Peyer's patch (tissue), 4 donors: ENCODE results near the gene TRIM77. TPM values are rescaled to one million over a fixed set of nuclear protein-coding genes. Genes with fewer than 3 reads are reported as not detected.
"Not testable (repeated sequence)": the region's sequence is repeated elsewhere in the genome, so short reads cannot be mapped to it uniquely, and the experiment has no call there.

Experiments
- DNase-seq, 3 donors: peaks; one replicate each; pipeline ENCODE4 v3.0.0-alpha.2; 2017 to 2019
- H3K27ac ChIP-seq, 4 donors: fragments of 200-600 bp; sonication (generic); one replicate each; pipeline ENCODE4 v1.5.1; 2016 to 2019
- H3K27me3 ChIP-seq, 2 donors: fragments of 200-600 bp; sonication (generic); one replicate each; pipeline ENCODE4 v1.5.1; 2019
- H3K36me3 ChIP-seq, 3 donors: fragments of 200-600 bp; sonication (generic); one replicate each; pipeline ENCODE4 v1.5.1; 2016 to 2019
- H3K4me1 ChIP-seq, 4 donors: fragments of 200-600 bp; sonication (generic); one replicate each; pipeline ENCODE4 v1.5.1; 2016 to 2019
- H3K4me3 ChIP-seq, 4 donors: fragments of 200-600 bp; sonication (generic); 1 replicate in 3 of 4; 2 replicates in 1 of 4; pipeline ENCODE4 v1.5.1; 2016 to 2019; ENCODE audit warnings: mild to moderate bottlenecking in 1 of 4
- H3K9me3 ChIP-seq, 4 donors: fragments of 200-600 bp; sonication (generic); one replicate each; pipeline ENCODE4 v1.5.1; 2016 to 2019; ENCODE audit warnings: mild to moderate bottlenecking in 1 of 4
- POLR2A ChIP-seq, 2 donors: fragments of 450-650 bp; IDR thresholded peaks; one replicate each; pipeline ENCODE4 v1.5.1; 2017; ENCODE audit warnings: antibody characterized with exemption in 2 of 2, mild to moderate bottlenecking in 2 of 2, moderate library complexity in 2 of 2
- total RNA-seq, 4 donors: library from RNA; depleted of rRNA; stranded (reverse); fragments of >200 nt; gene quantifications; one replicate each; pipeline ENCODE4 v1.1.0, GENCODE V29; 2016
- TF ChIP-seq, protein P1 (sequence below), 6 experiments: fragments of 450-650 bp in 4 of 6; fragments of 200-600 bp in 2 of 6; sonication (generic) in 1 of 6; IDR thresholded peaks; one replicate each; pipeline ENCODE4 v1.5.1; 2017 to 2019; ENCODE audit warnings: antibody characterized with exemption in 6 of 6, mild to moderate bottlenecking in 3 of 6, moderate library complexity in 1 of 6

TRIM77 gene
- not detected for total RNA-seq

DNA sequence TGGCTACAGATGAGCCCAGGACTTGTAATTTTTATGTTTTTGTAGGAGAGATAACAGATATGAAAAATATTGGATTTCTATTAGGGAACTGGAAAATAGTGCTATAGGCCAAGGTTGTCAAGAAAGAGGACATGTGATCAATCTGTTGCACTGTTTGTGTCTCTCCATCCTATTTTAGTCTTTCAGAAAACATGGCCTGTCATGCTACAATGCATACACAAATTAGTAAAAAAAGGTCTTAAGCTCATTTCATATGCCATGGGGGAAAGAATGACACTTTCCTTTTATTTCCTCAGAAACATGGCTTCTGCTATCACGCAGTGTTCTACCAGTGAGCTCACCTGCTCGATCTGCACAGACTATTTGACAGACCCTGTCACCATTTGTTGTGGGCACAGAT is at the start of gene TRIM77:
TRIM77 (plus strand) TSS at position 301 of the 400 bp plus-strand sequence; CDS start at position 301, 0 bp downstream.
- DNase-seq, H3K4me3 ChIP-seq, H3K27ac ChIP-seq, H3K36me3 ChIP-seq, H3K27me3 ChIP-seq, H3K9me3 ChIP-seq, H3K4me1 ChIP-seq: not testable (repeated sequence)

GRCh38 chr11:89667001-89667400 is 43.1 kb upstream of the TRIM77 start:
- no peaks in the 10 kb centered on the region for H3K4me1 ChIP-seq
- TF ChIP-seq POLR2A (IDR thresholded peaks at IDR 0.05): no peak
- TF ChIP-seq, protein P1, sequence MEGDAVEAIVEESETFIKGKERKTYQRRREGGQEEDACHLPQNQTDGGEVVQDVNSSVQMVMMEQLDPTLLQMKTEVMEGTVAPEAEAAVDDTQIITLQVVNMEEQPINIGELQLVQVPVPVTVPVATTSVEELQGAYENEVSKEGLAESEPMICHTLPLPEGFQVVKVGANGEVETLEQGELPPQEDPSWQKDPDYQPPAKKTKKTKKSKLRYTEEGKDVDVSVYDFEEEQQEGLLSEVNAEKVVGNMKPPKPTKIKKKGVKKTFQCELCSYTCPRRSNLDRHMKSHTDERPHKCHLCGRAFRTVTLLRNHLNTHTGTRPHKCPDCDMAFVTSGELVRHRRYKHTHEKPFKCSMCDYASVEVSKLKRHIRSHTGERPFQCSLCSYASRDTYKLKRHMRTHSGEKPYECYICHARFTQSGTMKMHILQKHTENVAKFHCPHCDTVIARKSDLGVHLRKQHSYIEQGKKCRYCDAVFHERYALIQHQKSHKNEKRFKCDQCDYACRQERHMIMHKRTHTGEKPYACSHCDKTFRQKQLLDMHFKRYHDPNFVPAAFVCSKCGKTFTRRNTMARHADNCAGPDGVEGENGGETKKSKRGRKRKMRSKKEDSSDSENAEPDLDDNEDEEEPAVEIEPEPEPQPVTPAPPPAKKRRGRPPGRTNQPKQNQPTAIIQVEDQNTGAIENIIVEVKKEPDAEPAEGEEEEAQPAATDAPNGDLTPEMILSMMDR (IDR thresholded peaks at IDR 0.05): no peak
- no peak overlapping the region for H3K27ac ChIP-seq
- H3K9me3 ChIP-seq: no peaks in the 10 kb centered on the region
- no peak for DNase-seq
- no peaks in the 10 kb centered on the region for H3K36me3 ChIP-seq
- H3K4me3 ChIP-seq: no peak overlapping the region
- H3K27me3 ChIP-seq: no peaks in the 10 kb centered on the region

DNA sequence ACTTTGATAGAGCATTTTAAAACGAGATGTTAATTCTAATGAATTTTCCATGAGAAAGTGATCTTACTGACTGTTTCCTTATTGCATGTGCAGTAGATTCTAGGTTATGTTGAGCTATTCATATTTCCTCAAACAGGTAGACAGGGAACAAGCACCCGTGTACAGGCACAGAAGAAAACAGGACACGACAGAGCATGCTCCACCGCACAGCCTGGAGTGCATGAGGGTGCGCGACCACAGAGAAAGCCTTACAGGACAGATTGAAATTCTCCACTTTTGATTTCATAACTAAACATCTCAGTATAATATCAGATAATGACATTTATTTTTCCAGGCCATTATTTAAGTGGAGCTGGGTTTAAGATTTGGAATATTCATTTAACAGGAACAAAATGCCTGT is 41.9 kb upstream of the TRIM77 start:
- not testable (repeated sequence) for H3K36me3 ChIP-seq, H3K27me3 ChIP-seq, H3K27ac ChIP-seq, DNase-seq, H3K4me1 ChIP-seq, H3K9me3 ChIP-seq, H3K4me3 ChIP-seq

DNA sequence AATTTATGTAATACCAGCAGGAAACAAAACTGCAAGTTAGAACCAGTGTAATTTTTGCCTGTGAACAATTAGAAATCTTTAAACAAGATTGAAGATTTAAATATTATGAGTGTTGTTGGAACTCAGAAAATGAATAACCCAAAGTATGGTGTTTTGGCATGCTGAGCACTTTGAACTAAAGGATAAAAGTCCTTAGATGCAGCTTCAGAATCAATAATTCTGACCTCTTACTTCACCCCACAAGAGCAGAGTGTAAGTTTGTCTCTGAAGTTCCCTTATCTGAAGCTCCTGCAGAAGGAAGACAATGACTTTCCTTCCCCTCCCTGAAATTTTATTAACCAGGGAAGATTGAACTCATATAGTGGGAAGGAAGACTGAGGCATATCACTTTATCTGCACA is 40.5 kb upstream of the TRIM77 start:
- H3K4me1 ChIP-seq, H3K4me3 ChIP-seq, DNase-seq, H3K27me3 ChIP-seq, H3K27ac ChIP-seq, H3K36me3 ChIP-seq, H3K9me3 ChIP-seq: not testable (repeated sequence)

- not testable (repeated sequence) for H3K36me3 ChIP-seq, H3K4me3 ChIP-seq, H3K27ac ChIP-seq, H3K27me3 ChIP-seq, DNase-seq, H3K4me1 ChIP-seq, H3K9me3 ChIP-seq
These were observed 40.0 kb upstream of the TRIM77 start for GRCh38 chr11:89669993-89670669.

DNA sequence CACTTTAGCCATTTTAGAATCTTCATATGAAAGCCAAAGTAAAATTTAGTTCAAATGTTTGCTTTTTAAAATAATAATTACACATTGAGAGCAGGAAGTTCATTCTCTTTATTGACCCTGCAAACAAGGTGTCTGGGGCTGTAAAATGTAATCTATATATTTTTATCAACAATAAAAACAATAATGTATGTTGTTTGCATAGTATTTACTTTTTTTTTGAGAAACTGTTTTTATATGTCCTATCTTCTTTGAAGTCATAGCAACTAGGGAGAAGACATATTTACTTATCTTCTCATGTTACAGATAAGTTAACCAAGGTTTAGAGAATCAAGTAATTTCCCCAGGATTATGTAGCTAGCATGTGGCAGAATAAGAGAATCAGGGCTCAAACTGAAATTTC is 37.6 kb upstream of the TRIM77 start:
- H3K27ac ChIP-seq, H3K36me3 ChIP-seq, DNase-seq: not testable (repeated sequence)

GRCh38 chr11:89673380-89673779 is 36.7 kb upstream of the TRIM77 start:
- H3K9me3 ChIP-seq, H3K4me1 ChIP-seq, DNase-seq, H3K27me3 ChIP-seq, H3K36me3 ChIP-seq, H3K4me3 ChIP-seq, H3K27ac ChIP-seq: not testable (repeated sequence)

More for the DNA sequence above, 37.6 kb upstream of the TRIM77 start:
- H3K27me3 ChIP-seq, H3K4me1 ChIP-seq, H3K9me3 ChIP-seq, H3K4me3 ChIP-seq: not testable (repeated sequence)

- H3K27me3 ChIP-seq, H3K27ac ChIP-seq, H3K4me1 ChIP-seq, H3K4me3 ChIP-seq, DNase-seq, H3K36me3 ChIP-seq, H3K9me3 ChIP-seq: not testable (repeated sequence)
- TF ChIP-seq, protein P1 (IDR thresholded peaks at IDR 0.05): peak in 1 of 6 experiments; percentile 13
These were observed 34.7 kb upstream of the TRIM77 start for GRCh38 chr11:89675383-89675782.

DNA sequence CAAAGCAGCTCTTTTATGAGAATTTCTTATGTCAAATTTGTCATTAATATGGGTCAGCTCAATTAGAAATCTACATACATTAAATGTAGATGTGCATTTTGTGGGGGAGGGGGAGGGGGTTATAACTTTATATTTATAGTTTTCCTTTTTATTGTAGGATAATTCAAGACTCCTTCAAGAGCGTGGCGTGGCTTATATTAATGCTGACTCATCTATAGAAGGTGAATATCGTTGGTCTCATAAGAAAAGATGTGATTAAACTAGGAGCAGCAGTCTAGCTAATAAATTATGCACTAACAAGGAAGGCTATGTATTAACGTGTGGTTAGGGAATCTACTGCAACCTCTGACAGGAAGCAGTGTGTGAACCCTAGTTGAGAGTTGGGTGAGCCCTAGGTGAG is 34.2 kb upstream of the TRIM77 start:
- H3K27ac ChIP-seq, H3K36me3 ChIP-seq, H3K4me1 ChIP-seq, H3K4me3 ChIP-seq, H3K27me3 ChIP-seq, DNase-seq, H3K9me3 ChIP-seq: not testable (repeated sequence)

GRCh38 chr11:89707080-89707479 is 3.0 kb upstream of the TRIM77 start:
- not testable (repeated sequence) for H3K27me3 ChIP-seq, H3K4me3 ChIP-seq, H3K36me3 ChIP-seq, H3K4me1 ChIP-seq, H3K27ac ChIP-seq, H3K9me3 ChIP-seq, DNase-seq

DNA sequence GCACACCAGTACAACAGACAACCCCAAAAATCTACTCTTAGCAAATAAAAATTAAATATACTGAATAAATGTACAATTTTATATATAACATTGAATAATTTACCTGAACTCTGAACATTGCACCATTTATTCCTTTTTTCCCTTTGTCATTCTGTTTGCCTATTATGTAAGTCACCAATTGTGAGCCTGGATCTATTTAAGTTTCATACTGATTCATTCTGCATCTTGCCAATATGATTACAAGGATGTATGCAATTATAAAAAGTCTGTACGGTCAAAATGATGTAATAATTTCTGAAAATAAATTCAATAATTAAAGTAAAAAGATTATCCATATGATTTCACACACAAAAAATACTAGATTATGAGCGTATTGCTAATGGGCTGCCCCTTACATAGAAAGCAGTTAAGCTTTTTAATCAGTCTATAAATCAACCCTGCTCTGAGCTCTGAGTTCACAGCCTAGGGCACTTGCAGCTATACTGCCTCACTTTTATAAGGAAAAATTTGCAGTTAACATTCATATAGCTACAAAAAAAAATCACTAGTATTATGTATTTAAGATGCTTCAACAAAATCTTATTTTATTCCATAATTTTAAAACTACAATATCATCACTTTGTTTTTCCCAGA is 14.9 kb downstream of the TRIM77 start:
- not testable (repeated sequence) for H3K27me3 ChIP-seq, H3K36me3 ChIP-seq, H3K9me3 ChIP-seq, DNase-seq, H3K27ac ChIP-seq, H3K4me3 ChIP-seq, H3K4me1 ChIP-seq

- H3K27me3 ChIP-seq, H3K9me3 ChIP-seq, DNase-seq, H3K4me3 ChIP-seq, H3K4me1 ChIP-seq, H3K36me3 ChIP-seq, H3K27ac ChIP-seq: not testable (repeated sequence)
These were observed 20.1 kb downstream of the TRIM77 start for GRCh38 chr11:89730215-89730614.
